Activated T-helper 2 cell treated with anti-CD3 and anti-CD28 coated beads, Interferon-gamma antibody, Interleukin-2, Interleukin-4, amounts not matched to agents 10 μg/mL and 5 μg/mL and 100 μg/mL, durations not matched to agents 14 hours and 24 hours and 36 hours (primary cell): ENCODE results near the gene RNU2-63P. TPM values are rescaled to one million over a fixed set of nuclear protein-coding genes. Genes with fewer than 3 reads are reported as not detected.
A peak's percentile ranks its signal among the peaks of the same experiment; 100 is the strongest.

Experiments
- DNase-seq: peaks from one replicate; pipeline ENCODE4 v3.0.0; 2021; ENCODE audit warnings: low spot score
- H3K27ac Mint-ChIP-seq: one replicate; pipeline ENCODE4 v1.8.0; 2021; ENCODE audit warnings: mixed read lengths
- H3K27me3 Mint-ChIP-seq: one replicate; pipeline ENCODE4 v1.8.0; 2021; ENCODE audit warnings: low read depth, mixed read lengths
- H3K36me3 Mint-ChIP-seq: one replicate; pipeline ENCODE4 v1.8.0; 2021; ENCODE audit warnings: low read depth, mixed read lengths
- H3K4me1 Mint-ChIP-seq: one replicate; pipeline ENCODE4 v1.8.0; 2021; ENCODE audit warnings: low read depth, mixed read lengths
- H3K4me3 Mint-ChIP-seq: one replicate; pipeline ENCODE4 v1.8.0; 2021; ENCODE audit warnings: low read depth, mild to moderate bottlenecking, moderate library complexity, mixed read lengths
- H3K9me3 Mint-ChIP-seq: one replicate; pipeline ENCODE4 v1.8.0; 2021; ENCODE audit warnings: mixed read lengths
- intact Hi-C: fragments of 100-400 bp; cut with micrococcal nuclease; formaldehyde crosslinking; loops from one replicate; pipeline ENCODE4 v1.15.1; 2023
- total RNA-seq: library from RNA; stranded (reverse); gene quantifications from 2 replicates; pipeline ENCODE4 v1.2.3, GENCODE V29; 2022

Gene RNU2-63P
- total RNA-seq = 19.7 and 21.6 TPM in 2 replicates

GRCh38 chr2:88016086-88016959 lies at the start of gene RNU2-63P:
TSS of gene RNU2-63P (minus strand) at chr2:88016547.
- peaks cover 14% of the 10 kb centered on the region for H3K4me1 Mint-ChIP-seq
- peak; percentile 74 for DNase-seq
- H3K36me3 Mint-ChIP-seq = no peaks in the 10 kb centered on the region
- H3K9me3 Mint-ChIP-seq = peaks cover 5% of the 10 kb centered on the region
- peak within 1 kb of the TSS; percentile 94 for H3K4me3 Mint-ChIP-seq
- peak within 1 kb of the TSS; percentile 98 for H3K27ac Mint-ChIP-seq
- intact Hi-C loops = loop anchor here (1.0 kb wide), 1 partner anchor 39 kb away; the partner anchor contains the start of gene KRCC1
- H3K27me3 Mint-ChIP-seq = no peaks in the 10 kb centered on the region

DNA sequence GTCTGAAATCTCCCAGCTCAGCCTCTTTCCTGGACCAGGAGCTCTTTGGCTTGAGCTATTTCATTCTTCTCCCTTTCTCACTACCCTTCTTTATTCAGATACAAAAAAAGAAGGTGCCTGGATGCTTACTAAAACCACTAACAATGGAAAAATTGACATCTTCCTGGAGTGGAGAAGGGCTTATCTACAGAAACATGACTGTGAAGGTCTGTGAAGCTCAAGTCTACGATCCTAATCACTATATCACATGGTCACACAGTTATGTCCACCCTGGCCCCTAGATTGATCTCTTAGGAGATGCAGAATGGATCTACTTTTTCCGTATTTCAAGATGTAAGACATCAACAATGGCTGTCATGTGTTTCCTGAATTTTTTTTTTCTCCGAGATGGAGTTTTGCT lies 44.9 kb upstream of the RNU2-63P start:
- no peak overlapping the region for H3K4me3 Mint-ChIP-seq
- no peaks in the 10 kb centered on the region for H3K27me3 Mint-ChIP-seq
- no peak for DNase-seq
- peaks cover 22% of the 10 kb centered on the region for H3K4me1 Mint-ChIP-seq
- no peaks in the 10 kb centered on the region for H3K9me3 Mint-ChIP-seq
- H3K27ac Mint-ChIP-seq = no peak overlapping the region
- intact Hi-C loops = loop anchor here (5.0 kb wide), 1 partner anchor 121 kb away; no protein-coding TSS in a partner anchor
- H3K36me3 Mint-ChIP-seq = no peaks in the 10 kb centered on the region

DNA sequence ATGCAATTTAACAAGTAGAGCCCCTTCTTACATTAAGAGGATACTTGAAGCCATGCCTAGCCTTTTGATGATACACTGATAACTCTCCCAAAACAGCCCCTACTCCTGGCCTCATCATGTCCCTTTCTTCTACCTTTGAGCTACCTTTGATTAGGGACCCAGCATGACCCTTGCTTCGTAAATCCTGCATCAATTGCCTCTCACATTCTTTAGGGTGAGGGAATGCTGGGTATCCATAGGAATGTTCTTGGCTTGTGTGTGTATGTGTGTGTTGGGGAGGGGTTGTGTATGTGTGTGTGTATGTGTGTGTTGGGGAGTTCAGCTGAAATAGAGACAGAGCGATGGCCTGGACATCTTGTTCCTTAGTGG lies 44.5 kb upstream of the RNU2-63P start:
- no peaks in the 10 kb centered on the region for H3K9me3 Mint-ChIP-seq
- H3K36me3 Mint-ChIP-seq = peaks cover 2% of the 10 kb centered on the region
- H3K27me3 Mint-ChIP-seq = no peaks in the 10 kb centered on the region
- DNase-seq = no peak
- H3K27ac Mint-ChIP-seq = no peak overlapping the region
- H3K4me3 Mint-ChIP-seq = no peak overlapping the region
- intact Hi-C loops = loop anchor here (1.0 to 5.0 kb wide), 2 partner anchors 99 to 121 kb away; no protein-coding TSS in a partner anchor
- peaks cover 26% of the 10 kb centered on the region for H3K4me1 Mint-ChIP-seq

DNA sequence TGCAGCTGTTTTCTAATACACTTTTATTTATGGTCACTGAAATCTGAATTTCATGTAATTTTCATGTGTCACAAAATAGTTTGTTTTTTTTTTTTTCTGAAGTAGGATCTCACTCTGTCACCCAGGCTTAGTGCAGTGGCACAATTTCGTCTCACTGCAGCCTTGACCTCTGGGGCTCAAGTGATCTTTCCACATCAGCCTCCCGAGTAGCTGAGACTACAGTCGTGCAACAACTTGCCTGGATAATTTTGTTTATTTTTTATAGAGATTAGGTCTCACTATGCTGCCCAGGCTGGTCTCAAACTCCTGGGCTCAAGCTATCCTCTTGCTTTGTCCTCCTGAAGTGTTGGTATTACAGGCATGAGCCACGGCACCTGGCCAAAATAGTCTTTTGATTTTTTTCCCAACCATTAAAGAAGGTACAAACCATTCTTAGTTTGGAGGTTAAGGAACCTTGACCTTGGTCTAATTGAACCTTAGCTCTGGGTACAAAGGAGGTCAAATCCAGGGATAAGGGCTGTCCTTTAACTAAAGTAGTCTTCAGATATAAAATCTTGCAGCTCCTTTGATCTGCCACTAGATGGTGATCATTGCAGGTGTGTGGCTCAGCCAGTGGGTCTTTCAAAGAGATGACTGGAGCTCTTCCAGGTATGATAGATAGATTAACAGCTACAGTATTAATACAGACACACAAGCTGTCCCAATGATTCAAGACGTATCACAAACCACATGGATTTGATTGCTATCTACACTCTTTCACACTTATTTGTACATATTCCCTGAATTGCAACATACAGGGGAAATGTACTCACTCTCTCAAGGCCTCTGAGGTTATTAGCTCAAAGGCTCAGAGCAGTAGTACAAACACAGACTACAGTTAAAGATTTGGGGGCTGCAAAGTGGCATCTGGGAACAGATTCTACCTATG lies 43.9 kb upstream of the RNU2-63P start:
- no peak overlapping the region for H3K4me3 Mint-ChIP-seq
- no peak for DNase-seq
- intact Hi-C loops = loop anchor here (1.0 to 5.0 kb wide), 2 partner anchors 100 to 122 kb away; no protein-coding TSS in a partner anchor
- H3K36me3 Mint-ChIP-seq = peaks cover 4% of the 10 kb centered on the region
- H3K27me3 Mint-ChIP-seq = no peaks in the 10 kb centered on the region
- peaks cover 28% of the 10 kb centered on the region for H3K4me1 Mint-ChIP-seq
- no peak overlapping the region for H3K27ac Mint-ChIP-seq
- no peaks in the 10 kb centered on the region for H3K9me3 Mint-ChIP-seq

DNA sequence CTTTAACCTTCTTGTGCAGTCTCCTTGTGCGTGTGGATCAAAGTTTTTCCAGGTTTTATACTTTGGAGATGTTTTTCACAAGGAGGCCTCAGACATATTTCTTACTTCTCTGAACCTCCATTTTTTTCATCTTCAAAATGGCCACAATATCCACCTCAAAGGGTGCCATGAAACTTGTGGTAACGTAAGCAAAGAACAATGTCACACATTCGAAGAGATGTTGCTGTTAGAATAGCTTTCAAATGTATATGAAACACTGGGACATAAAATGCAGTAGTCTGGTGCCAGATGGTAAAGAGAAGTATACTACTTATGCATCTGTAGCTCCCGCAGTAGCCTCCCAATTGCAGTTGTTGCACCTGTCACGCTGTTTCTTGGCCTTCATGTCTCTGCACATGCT lies 41.8 kb upstream of the RNU2-63P start:
- Mint-ChIP-seq H3K36me3 (peaks cover 25% of the 10 kb centered on the region), H3K9me3 (no peaks in the 10 kb centered on the region), H3K4me1 (peaks cover 46% of the 10 kb centered on the region), H3K27me3 (no peaks in the 10 kb centered on the region), H3K27ac (no peak overlapping the region), H3K4me3 (no peak overlapping the region)
- intact Hi-C loops = no loop called here
- no peak for DNase-seq

DNA sequence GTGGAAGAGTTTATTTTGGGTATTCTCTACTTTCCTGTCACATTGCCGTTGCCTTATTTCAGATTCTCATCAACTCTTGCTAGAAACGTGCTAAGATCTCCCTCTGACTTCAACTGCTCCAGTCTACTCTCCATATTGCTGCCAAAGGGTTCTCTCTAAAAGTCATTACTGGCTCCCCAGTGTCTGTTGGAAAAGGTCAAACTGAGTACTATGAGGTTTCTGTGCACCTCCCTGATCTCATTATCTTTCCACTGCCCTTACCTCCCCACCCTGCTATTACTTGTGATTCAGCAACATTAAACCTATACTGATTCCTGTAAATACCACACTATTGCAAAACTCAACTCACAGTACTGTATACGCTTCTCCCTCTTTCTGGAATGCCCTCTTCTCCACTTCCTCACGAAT lies 41.1 kb upstream of the RNU2-63P start:
- H3K27ac Mint-ChIP-seq = peak overlapping the region; percentile 71
- no peak for DNase-seq
- H3K27me3 Mint-ChIP-seq = no peaks in the 10 kb centered on the region
- peak overlapping the region; percentile 55 for H3K4me3 Mint-ChIP-seq
- H3K36me3 Mint-ChIP-seq = peaks cover 32% of the 10 kb centered on the region
- H3K4me1 Mint-ChIP-seq = peaks cover 53% of the 10 kb centered on the region
- intact Hi-C loops = no loop called here
- H3K9me3 Mint-ChIP-seq = no peaks in the 10 kb centered on the region

DNA sequence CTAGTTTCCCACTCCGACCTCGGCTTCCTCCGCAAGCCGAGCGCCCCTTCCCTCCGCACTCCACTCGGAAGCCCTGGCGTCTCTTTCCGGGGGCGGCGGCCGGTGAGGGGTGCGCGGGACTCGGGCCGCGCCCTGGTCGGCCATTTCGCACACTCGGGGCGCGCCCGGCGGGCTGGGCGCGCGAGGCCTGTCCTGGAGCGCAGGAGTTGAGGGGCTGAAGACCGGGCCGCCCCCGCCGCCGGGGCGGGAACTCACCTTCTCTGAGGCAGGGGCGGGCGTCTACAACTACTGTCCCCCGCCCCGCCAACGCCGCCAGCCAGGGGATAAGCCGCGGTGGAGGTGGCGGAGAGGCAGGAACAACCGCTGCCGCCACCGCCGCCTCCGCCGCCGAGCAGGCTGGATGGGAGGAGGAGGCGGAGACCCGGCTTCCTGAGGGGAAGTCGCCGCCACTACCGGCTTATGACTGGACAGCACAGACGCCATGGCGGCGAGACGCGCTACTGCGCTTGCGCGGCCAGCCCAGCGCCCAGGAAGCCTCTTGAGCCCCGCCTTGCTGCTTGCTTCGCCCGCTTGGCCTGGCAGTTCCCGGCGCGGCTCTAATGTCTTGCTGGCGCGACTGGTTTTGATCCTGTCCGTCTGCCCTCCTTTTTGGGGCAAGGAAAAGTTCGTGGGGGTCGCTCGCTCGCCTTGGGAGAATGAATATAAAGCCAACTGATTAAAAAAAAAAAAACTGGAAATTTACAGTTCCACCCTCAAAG lies 39.2 kb upstream of the RNU2-63P start, which contains the start of gene KRCC1:
KRCC1 (minus strand) TSS at position 413 of the 758 bp plus-strand sequence. CDS start 27,220 bp downstream, outside the sequence.
- Mint-ChIP-seq H3K27ac (peak within 1 kb of the TSS; percentile 98), H3K36me3 (peaks cover 47% of the 10 kb centered on the region), H3K27me3 (no peaks in the 10 kb centered on the region), H3K4me1 (peaks cover 61% of the 10 kb centered on the region), H3K4me3 (peak within 1 kb of the TSS; percentile 99), H3K9me3 (no peaks in the 10 kb centered on the region)
- intact Hi-C loops = loop anchor here (1.0 to 2.0 kb wide), 3 partner anchors 17 to 39 kb away; partner anchors contain the start of gene RNU2-63P
- DNase-seq = peak; percentile 94

DNA sequence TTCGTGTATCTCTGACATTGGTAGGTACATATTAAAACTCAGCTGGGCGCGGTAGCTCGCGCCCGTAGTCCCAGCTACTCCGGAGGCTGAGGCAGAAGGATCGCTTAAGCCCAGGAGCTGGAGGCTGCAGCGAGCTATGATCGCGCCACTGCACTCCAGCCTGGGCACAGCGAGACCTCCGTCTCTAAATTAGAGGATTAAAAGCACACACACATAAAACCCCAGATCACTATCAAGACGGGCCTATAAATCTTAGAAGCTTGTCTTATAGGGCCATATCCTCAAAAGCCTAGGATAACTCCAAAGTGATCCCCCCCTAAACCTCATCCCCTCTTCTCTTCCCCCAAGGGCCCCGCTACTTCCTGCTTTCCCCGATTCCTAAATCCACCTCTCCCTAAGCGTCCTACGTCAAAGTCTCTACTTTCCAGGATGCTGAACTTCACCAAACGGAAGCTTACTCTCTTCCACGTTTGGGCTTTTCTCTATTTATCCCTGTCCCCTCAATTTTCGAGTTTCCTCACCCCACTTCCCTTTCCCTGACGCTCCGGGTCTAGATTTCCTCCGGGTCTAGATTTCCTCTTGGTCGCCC lies 38.5 kb upstream of the RNU2-63P start:
- intact Hi-C loops = loop anchor here (1.0 to 2.0 kb wide), 3 partner anchors 16 to 39 kb away; partner anchors contain the start of gene RNU2-63P
- Mint-ChIP-seq H3K27me3 (no peaks in the 10 kb centered on the region), H3K9me3 (no peaks in the 10 kb centered on the region), H3K4me3 (peak overlapping the region; percentile 99), H3K36me3 (peaks cover 51% of the 10 kb centered on the region), H3K4me1 (peaks cover 62% of the 10 kb centered on the region), H3K27ac (peak overlapping the region; percentile 97)
- no peak for DNase-seq

- Mint-ChIP-seq H3K4me1 (peaks cover 63% of the 10 kb centered on the region), H3K9me3 (no peaks in the 10 kb centered on the region), H3K4me3 (peak overlapping the region; percentile 99), H3K27ac (peak overlapping the region; percentile 97), H3K27me3 (no peaks in the 10 kb centered on the region), H3K36me3 (peaks cover 58% of the 10 kb centered on the region)
- DNase-seq = no peak
- intact Hi-C loops = loop anchor here (2.0 kb wide), 2 partner anchors 15 to 25 kb away; no protein-coding TSS in a partner anchor
Measured at GRCh38 chr2:88053934-88054781, 37.8 kb upstream of the RNU2-63P start.

DNA sequence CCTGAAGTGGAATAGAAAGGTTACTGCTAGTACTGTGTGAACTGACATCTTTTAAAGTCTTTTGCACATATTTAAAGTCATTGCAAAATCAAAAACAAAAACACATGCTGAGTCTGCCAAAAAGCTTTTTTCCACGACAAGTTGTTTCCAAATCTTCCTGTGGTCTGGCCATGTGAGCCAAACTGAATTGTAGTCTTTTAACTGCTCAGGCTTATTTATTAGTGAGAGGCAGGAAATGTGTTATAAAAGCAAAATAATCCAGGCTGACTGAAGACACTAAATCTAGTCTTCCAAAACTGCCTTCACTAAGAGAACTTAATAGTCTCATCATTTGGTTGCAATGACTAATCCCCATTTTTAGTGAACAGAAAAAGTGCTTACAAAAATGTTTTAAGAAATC lies 36.9 kb upstream of the RNU2-63P start:
- peaks cover 66% of the 10 kb centered on the region for H3K4me1 Mint-ChIP-seq

DNA sequence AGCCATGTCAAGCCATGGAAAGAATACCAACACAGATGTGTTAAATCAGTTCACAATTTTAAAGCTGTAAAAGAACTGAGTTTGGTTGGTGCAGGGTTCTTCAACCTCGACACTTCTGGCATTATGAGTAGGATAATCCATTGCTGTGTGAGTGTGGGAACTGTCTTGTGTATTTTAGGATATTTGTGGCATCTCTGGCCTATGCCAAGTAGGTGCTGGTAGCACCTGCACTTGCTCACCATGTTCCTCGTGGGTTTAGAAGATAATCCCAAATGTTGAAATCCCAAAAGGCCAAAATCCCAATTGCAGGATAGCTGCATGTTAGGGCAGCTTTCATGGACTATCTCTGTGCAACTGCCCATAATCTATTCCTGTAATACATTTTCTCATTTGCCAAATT lies 35.4 kb upstream of the RNU2-63P start:
- H3K4me3 Mint-ChIP-seq = no peak overlapping the region
- H3K4me1 Mint-ChIP-seq = peaks cover 51% of the 10 kb centered on the region
- H3K27me3 Mint-ChIP-seq = no peaks in the 10 kb centered on the region
- no peaks in the 10 kb centered on the region for H3K9me3 Mint-ChIP-seq
- intact Hi-C loops = no loop called here
- peak overlapping the region; percentile 17 for H3K27ac Mint-ChIP-seq
- H3K36me3 Mint-ChIP-seq = peaks cover 66% of the 10 kb centered on the region
- DNase-seq = no peak

More for the DNA sequence above, 36.9 kb upstream of the RNU2-63P start:
- intact Hi-C loops = no loop called here
- H3K27ac Mint-ChIP-seq = peak overlapping the region; percentile 66
- peaks cover 66% of the 10 kb centered on the region for H3K36me3 Mint-ChIP-seq
- no peaks in the 10 kb centered on the region for H3K27me3 Mint-ChIP-seq
- no peaks in the 10 kb centered on the region for H3K9me3 Mint-ChIP-seq
- no peak for DNase-seq
- H3K4me3 Mint-ChIP-seq = peak overlapping the region; percentile 99
